Measurements from ENCODE around the gene GSG1L. TPM values are rescaled to one million over a fixed set of nuclear protein-coding genes. Genes with fewer than 3 reads are reported as not detected.

Gene GSG1L
- total and polyA plus RNA-seq, 4 donors = not detected

GRCh38 chr16:27869411-27869810 lies 194.1 kb downstream of the GSG1L start:
- no peak for TF ChIP-seq NR2F2 (IDR thresholded peaks at IDR 0.05)
- TF ChIP-seq JUND (IDR thresholded peaks at IDR 0.05) = no peak
- no peak for TF ChIP-seq FOXA2 (IDR thresholded peaks at IDR 0.05)
- no peak for TF ChIP-seq RXRA (IDR thresholded peaks at IDR 0.05)
- TF ChIP-seq CTCF (IDR thresholded peaks at IDR 0.05; ENCODE audit: low read depth, low read length, missing input control) = no peak
- TF ChIP-seq YY1 (IDR thresholded peaks at IDR 0.05) = no peak
- no peak for TF ChIP-seq ATF3 (IDR thresholded peaks at IDR 0.05)
- TF ChIP-seq HNF4G (IDR thresholded peaks at IDR 0.05) = no peak
- TF ChIP-seq SP1 (IDR thresholded peaks at IDR 0.05) = no peak
- no peak for TF ChIP-seq REST (IDR thresholded peaks at IDR 0.05)
- no peak for TF ChIP-seq TAF1 (conservative IDR thresholded peaks at IDR 0.05)
- no peak for TF ChIP-seq RAD21 (IDR thresholded peaks at IDR 0.05)
- no peak for TF ChIP-seq HNF4A (conservative IDR thresholded peaks at IDR 0.05)
- TF ChIP-seq ZBTB33 (IDR thresholded peaks at IDR 0.05) = no peak
- TF ChIP-seq FOXA1 (IDR thresholded peaks at IDR 0.05) = no peak
- TF ChIP-seq EGR1 (IDR thresholded peaks at IDR 0.05; ENCODE audit: low read depth in 2 of 2) = no peak
- TF ChIP-seq MAX (IDR thresholded peaks at IDR 0.05) = no peak
- TF ChIP-seq GABPA (IDR thresholded peaks at IDR 0.05 in 1 of 2, conservative IDR thresholded peaks at IDR 0.05 in 1 of 2) = no peak
- Histone ChIP-seq H3K9me3 (ENCODE audit: control insufficient read depth in 4 of 4, low read length in 3 of 4) (peaks cover 0 to 8% (median 5%) of the 10 kb centered on the region in 4 donors), H3K27ac (ENCODE audit: low read depth in 1 of 2, low read length in 2 of 2) (no peak overlapping the region), H3K4me1 (ENCODE audit: control insufficient read depth in 4 of 4, insufficient read depth in 4 of 4, low read length in 3 of 4) (no peaks in the 10 kb centered on the region), H3K4me3 (ENCODE audit: low read depth in 1 of 3, low read length in 3 of 3) (no peak overlapping the region), H3K27me3 (ENCODE audit: control insufficient read depth in 4 of 4, insufficient read depth in 4 of 4, low read length in 3 of 4) (no peaks in the 10 kb centered on the region), H3K9ac (ENCODE audit: low read depth in 1 of 2, low read length in 2 of 2) (no peak overlapping the region), H3K36me3 (ENCODE audit: control insufficient read depth in 4 of 4, insufficient read depth in 3 of 4, low read depth in 1 of 4, low read length in 3 of 4) (no peaks in the 10 kb centered on the region)
- 91% methylated on average over 1 of the region's 1 CpG for WGBS
- DNase-seq (ENCODE audit: low spot score) = no peak
